ENCODE data around the gene TRAPPC12.
"Not testable (repeated sequence)": the region's sequence is repeated elsewhere in the genome, so short reads cannot be mapped to it uniquely, and the experiment has no call there.

TRAPPC12 gene

DNA sequence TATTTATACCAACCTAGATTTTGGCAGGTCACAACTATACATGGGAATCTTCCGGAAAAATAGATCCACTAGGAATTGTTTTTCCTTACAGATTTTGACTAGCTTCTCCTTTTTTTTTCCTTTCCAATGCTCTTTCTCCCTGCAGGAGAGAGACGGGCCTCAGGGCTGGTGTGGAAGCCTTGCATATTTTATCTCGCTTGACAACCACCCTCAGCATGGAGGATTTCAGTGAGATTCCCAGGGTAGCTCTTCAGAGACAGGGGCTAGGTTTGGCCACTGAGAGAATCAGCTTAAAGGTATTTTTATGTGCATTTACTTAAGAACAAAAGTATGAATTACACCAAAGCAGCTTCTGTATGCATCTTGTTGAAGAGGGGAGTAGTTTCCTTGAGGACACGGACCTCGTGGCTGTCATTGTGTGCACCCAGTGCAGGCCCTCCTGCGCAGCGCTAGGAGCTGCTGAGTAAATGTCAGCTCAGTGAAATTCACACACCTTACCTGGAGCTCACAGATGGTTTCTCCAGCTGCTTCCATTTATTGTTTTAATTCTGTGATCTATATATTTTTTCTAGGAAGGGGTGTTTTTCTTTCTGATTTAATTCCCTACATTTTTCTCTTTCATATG is 54.4 kb downstream of the TRAPPC12 start:
- DNase-seq: no peak

DNA sequence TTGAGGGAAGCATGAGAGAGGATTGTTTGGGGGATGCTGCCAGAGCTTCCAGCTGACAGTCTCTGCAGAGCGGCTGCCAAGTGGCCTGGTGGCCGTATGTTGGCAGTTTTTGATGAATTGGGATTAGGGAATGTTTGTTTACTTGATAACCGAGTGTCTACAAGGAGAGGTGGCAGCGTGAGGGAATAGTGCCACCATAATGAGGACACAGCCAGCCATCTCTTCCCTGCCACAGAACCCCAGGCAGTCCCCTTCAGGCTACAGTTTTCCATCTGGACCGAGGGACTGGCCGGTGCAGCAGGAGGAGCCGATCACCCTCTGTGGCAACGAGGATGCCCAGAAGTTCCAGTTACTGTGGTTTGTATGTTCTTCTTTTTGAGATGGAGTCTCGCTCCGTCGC is 55.2 kb downstream of the TRAPPC12 start:
- DNase-seq: no peak

DNA sequence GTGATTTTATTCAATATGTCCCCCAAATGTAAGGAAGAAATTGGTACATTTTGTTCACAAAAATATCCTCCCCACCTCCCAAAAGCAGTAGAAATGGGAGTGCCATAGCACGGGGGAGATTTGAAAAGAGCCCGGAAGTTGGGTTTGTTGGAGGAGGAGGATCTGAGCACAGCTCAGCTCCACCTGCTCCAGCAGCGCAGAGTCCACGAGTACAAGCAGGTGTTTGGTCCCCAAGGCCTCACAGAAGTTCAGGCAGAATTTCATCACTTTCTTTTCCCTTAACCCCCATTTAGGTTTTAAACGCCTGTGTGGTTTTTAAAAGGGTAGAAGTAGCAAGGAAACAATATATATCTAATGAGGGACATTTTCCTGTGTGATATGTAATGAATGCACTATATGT is 56.0 kb downstream of the TRAPPC12 start:
- DNase-seq: no peak

DNA sequence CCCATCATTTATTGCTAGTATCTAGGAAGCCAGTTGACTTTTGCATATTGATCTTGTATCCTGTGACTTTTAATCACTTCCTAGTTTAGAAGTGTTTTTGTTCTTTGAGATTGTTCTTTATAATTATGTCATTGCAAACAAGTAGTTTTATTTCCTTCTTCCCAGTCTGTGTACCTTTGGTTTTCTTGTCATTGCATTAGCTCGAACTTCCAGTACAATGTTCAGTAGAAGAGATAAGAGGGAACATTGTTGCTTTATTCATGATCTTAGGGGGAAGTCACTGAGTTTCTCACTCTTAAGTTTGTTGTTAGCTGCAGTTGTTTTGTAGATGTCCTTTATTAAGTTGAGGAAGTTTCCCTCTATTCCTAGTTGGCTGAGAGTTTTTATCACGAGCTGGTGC is 61.0 kb downstream of the TRAPPC12 start:
- DNase-seq: no peak

DNA sequence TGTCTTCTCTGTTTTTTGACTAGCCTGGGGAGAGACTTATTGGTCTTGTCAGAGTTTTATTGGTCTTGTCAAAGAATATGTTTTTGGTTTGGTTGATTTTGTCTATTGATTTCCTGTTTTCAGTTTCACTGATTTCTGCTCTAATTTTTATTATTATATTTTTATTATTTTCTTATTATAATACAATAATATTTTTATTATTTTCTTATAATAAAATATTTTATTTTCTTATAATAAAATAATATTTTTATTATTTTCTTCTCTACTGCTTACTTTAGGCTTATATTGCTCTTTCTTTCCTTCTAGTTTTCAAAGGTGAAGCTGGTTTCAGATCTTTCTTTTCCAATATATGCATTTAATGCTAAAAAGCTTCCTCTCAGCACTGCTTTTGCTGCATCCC is 62.0 kb downstream of the TRAPPC12 start:
- no peak for DNase-seq

DNA sequence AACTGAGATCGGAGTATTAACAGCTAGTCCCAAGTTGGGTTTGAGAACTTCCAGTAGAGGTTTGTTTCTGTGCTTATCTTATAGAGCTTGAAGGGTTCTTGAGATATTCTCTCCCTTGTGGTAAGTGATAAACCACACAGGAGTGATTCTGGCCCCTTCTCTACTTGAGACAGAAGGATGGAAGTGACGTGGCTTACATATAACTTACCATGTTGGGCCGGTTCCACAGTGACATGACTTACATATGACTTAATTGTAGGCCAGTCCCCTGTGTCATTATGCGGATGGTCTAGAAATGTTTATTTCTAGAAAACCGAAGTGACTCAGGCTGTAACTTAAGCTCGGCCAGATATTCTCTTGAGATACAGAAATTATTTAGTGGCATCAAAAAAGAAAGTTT is 62.7 kb downstream of the TRAPPC12 start:
- no peak for DNase-seq

DNA sequence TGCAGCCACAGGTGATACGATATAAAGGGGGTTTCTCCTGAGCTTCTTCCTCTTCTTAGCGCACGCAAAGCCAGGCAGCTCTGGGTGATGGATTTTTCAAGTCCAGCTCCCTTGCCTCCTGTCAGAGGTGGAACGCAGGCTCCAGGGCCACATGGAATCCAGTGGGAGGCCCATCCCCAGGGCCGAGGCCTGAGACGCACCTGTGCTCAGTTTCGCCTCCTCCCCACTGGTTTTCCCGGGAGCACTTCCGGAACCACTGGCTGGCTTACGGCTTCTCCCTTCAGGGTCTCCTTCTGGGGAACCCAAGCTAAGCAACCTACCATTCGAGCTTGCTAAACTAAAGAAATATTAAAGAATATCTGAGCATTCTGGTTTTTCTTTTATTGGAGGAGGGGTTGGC is 63.6 kb downstream of the TRAPPC12 start:
- no peak for DNase-seq

DNA sequence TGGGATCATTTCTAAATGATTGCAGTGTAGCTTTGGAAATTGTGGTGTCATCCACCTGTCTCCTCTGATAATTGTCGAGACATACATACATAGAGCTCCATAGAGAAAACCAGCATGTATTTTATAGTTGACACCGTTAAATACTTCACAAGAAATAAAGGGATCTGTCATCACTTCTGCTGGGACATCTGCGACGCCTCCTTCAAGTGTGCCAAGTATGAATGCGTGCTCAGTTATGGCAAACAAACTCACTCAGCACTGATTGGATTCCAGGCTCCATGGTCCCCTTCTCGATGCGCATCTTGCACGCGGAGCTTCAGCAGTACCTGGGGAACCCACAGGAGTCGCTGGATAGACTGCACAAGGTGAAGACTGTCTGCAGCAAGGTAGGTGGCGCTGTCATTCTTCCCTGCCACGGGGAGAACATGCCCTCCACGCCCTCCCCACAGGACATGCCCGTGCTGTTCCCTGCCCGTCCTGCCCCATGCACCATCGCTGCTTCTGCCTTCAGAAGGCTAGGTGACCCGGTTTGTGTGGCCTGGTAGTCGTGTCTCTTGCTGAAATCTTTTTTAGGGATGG is 64.1 kb downstream of the TRAPPC12 start:
- no peak for DNase-seq

DNA sequence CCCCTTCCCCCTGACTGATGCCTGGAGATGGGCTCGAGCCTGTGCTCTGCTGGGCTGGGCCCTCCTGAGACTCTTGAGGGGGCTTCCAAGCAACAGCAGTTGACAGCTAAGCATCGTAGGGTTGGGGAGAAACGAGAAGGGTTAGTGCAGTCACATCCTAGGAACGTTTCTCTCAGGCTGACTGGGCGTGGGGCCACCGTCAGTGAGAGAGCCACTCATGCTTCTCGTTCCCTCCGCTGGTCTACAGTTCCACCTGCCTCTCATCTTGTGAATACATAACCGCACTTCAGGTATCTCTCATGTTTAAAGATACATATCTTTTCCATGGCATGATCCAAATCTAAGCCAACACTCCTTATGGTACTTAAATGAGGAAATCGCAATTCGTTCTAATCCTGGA is 66.4 kb downstream of the TRAPPC12 start:
- DNase-seq: no peak

DNA sequence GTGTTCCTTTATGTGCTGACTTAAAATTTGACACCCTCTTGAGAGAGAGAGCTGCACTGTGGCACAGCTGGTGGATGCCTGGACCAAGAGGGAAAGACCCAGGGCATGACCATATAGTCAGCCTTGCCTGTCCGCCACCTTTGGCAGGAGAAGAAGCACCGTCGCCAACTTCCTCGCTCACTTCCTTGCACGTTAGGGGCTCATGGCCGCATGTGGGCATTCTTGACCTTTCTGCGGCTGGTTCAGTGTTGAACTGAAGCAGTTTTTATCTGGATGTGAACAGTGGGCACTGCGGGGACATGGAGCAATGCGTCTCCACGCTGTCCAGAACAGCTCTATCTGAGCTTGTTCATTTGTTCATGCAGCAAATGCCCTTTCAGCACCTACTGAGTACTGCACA is 66.9 kb downstream of the TRAPPC12 start:
- no peak for DNase-seq

DNA sequence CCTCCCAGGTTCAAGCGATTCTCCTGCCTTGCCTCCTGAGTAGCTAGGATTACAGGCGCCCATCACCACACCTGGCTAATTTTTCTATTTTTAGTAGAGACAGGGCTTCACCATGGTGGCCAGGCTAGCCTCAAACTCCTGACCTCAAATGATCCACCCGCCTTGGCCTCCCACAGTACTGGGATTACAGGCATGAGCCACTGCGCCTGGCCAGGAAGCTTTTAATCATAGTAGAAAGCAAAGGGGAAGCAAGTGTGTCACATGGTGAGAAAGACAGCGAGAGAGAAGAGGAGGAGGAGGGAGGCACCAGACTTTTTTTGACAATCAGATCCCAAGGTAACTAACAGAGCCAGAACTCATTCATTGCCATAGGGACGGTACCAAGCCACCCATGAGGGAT is 67.7 kb downstream of the TRAPPC12 start:
- DNase-seq: not testable (repeated sequence)

DNA sequence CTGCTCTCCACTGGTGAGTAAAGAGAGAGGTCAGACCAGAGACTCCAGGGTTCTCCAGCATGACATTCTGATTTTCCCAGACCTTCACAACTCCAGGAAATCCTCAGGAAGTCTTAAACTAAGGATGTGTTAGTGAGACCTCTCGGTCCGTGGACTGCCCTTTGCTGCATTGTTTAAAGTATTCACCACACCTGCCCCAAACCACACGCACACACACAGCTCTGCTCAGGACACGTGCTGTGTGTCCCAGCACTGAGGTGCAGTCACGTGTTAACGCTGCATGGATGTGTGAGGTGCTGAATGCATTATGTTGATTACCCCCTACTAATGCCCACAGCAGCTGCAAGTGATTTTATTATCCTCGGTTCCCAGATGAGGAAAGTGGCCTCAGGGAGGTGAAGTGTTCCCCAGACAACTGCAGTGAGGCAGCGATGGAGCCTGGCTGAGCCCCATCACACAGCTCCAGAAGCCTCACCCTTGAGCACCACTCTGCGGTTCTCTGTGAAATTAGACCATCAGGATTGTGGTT is 68.4 kb downstream of the TRAPPC12 start:
- DNase-seq: no peak

DNA sequence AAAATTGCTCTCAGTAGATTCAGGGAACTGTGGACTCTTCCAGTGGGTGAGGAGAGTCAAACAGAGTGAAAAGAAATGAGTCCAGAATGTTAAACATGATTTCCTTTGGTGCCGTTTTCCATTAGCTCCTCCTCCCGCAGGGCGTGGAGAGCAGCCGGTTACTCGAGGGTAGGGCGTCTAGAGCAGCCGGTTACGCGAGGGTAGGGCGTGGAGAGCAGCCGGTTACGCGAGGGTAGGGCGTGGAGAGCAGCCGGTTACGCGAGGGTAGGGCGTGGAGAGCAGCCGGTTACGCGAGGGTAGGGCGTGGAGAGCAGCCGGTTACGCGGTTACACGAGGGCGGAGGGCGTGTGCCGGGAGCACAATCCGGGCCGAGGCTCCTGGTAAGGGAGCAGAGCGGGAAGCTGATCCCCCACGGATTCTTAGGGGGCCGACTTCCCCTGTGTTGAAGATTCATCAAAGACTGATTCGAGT is 69.0 kb downstream of the TRAPPC12 start:
- DNase-seq: not testable (repeated sequence)

DNA sequence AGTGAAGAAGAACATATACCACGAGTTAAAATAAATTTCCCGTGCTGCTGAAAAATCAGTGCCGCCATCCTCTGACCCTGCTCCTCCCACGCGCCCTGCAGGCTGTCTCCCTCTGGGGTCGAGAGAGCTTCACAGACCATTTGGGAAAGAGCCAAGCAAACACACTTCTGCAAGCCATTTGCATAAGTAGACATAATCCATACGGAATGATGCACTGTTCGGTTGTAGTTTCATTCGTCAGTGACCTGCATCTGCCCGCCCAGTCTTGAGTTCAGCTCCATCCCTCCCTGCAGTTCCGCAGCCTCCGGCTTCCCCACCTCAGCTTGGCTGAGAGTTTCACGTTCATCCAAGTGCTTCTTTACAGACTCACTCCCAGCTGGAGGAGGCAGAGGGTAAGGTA is 69.6 kb downstream of the TRAPPC12 start:
- no peak for DNase-seq

DNA sequence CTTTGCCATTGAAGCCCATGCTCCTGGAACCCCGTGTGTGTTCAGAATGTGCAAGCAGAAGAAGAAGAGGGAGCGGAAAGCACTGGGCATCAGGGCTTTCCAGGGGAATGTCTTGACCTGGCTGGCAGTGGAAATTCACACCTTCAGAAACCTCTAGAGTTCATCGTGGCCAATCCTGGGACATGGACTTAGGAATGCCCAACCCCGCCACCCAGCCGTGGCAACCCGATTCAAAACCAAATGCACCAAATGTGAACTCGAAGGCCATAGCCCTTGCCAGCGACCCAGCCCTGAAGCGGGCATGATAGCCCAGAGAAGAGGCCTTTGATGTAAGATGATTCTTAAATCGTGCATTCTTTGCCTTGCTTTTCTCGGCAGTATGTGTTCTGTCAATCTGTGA is 70.4 kb downstream of the TRAPPC12 start:
- no peak for DNase-seq

DNA sequence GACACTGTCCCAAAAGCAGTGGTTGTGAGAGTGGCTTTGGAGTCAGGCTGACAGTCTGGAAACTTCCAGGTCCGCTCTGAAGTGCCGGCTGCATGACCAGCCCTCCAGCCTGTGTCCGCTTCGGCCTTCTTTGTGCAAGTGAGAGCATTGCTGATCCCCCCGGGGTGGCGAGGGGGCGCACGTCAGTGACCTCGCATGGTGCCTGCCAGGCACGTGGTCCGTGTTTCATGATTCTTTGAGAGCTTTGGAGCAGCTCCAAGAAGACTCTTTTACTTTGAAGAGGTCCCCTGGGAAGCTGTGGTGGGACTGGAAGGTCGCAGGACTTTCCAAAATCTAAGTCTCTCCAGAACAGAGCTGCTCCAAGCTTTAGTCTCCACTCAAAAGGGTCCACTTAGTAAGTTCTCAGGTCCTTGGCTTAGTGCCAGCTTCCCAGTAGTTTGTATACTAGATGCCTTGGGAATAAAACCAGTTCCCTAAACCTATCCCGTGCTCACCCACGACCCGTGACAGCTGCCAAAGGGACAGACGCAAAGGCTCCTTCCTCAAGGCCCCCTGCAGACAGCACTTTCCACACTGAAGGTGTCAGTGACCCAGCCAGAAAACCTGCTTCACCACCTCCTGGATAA is 71.0 kb downstream of the TRAPPC12 start:
- DNase-seq: no peak

DNA sequence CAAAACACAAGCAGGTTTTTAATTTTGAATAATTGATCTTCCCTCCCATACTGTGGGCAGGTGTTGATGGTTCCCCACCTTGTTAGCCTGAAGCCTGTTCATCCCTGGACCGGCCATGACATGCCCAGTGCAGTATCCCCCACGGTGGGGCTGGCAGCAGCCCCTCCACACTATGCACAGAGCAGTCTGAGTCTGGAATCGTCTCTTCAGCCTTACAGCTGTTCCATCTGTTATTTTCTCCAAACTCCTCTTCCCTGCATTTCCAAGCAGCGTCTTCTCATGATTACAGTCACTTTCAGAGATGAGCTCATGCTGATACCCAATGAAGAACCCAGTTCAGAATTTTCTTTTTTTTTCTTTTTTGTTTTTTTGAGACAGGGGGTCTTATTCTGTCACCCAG is 71.7 kb downstream of the TRAPPC12 start:
- no peak for DNase-seq

DNA sequence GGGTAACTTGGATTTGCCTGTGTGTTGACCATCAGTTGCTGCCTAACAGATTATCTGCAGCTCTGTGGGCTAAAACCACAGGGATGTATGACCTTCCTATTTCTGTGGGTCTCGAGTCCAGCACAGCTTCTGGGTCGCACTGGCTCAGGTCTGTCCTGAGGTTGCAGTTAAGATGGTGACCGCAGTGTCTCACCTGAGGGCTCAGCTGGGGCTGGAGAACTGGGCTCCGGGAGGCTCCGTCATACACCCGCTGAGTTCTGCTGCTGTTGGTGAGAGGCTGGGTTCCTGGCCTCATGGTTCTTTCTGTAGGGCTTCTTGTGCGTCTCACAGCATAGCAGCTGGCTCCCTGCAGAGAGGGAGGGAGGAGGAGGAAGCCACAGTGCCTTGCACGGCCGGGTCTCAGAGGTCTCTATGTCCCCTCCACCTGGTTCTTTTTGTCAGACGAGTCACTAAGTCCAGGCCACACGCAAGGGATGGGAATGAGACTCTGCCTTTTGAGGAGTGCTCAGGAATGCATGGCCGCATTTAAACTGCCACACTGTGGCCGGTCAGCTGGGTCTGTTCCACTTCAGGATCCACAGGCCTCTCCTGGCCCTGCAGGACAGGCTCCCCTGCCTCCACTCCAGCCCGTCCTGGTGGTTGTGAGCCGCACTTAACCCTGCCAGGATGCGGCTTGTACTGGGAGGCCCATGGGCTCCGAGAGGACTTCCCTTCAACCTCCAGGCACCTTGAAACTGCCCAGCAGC is 72.6 kb downstream of the TRAPPC12 start:
- no peak for DNase-seq

DNA sequence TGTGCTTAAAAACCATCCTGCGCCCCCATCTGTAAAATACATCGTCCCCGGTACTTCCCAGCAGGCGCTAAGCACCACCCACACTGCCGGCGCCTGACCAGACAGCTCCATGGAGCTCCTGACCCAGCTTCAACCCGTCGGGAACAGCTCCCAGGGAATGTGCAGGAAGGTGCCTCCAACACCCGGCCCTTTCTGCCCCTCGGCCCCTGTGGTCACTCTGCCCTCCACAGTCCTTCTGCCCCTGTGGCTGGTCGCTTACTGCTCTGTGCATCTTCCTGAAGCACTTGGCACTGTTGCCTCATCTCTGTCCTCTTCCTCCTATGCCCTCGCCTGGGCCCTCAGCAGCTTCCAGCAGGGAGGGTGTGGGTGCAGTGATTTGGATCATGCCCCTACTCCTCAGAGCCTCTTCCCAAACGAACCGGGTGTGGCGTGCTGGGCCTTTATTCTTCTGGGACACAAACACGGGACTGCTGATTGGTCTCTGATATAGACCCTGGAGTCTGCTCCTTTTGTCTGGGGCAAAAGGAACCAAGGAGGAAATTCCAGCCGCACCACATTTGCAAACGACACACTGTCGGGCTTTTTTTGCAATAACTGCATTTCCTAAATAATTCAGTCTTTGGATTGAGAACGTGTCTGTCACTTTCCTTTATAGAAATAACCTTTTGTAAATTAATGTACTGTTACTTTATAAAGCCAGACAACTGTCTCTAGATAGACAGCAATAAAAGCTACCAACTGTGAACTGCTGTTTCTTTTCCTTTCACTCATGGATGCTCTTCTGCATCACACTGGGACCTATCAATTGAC is 73.9 kb downstream of the TRAPPC12 start:
- DNase-seq: no peak

DNA sequence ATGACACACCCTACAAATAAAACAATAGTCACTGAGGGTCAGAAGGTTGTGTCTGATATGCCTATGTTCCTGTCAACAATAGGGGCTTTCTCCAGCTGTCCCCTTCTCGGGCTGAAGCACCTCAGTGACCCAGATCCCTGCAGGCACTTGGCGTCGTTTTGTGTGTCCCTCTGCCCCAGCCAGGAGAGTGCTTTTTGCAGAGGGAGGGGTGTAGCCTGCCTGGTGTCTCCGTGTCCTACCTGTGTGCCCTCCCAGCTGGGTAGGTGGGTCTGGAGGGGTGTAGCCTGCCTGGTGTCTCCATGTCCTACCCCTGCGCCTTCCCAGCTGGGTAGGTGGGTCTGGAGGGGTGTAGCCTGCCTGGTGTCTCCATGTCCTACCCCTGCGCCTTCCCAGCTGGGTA is 74.5 kb downstream of the TRAPPC12 start:
- not testable (repeated sequence) for DNase-seq

DNA sequence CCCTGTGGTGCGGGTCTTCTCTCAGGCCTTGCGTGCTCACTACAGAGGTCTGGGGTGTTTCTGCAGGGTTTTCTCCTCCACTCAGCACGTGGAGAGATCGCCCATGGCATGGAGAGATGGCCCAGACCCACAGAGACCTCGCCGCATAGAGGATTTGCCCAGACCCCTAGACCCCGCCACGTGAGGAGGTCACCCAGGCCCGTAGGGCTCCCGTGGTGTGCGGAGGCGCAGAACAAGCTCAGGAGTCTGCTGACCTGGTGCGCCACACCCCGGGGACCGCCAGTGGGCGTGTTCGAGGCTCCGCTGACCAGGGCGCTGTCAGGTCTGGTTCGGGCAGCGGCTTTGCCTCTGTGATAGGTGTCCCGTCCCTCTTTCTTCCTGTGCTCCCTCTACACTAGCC is 75.3 kb downstream of the TRAPPC12 start:
- no peak for DNase-seq

DNA sequence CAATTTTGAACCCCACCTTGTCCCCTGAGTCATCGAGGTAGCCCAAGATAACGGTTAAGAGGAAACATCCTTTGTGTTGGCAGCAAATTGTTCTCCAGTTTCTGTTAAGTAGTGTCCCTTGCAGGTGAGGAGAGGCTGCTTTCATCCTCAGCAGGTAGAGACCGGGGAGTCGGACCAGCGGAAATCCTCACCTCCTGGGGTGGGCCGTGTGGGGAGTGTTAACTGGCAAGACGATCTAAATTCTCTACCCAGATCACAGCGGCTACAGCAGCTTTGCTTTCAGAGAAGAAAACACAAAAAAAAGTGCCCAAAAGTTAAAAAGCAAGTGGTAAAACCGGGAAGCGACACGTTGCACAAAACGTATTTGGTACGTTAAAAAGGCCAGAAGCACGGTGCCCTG is 76.6 kb downstream of the TRAPPC12 start:
- DNase-seq: no peak
